A549 treated with GW870086 at 1 μM for 4 hours (cell line): ENCODE measurements around the gene CEP89. TPM values are rescaled to one million over a fixed set of nuclear protein-coding genes. Genes with fewer than 3 reads are reported as not detected.

ENCODE experiments used
- total RNA-seq: library from RNA; stranded (reverse); fragments of 200-300 nt; extraction: Qiagen RNA extraction; gene quantifications from 5 replicates; pipeline ENCODE4 v1.2.3, GENCODE V29; 2022; ENCODE audit warnings: low read depth

The CEP89 gene
- 38.5 to 46.9 TPM (median 45.1 TPM) in 5 replicates for total RNA-seq

DNA sequence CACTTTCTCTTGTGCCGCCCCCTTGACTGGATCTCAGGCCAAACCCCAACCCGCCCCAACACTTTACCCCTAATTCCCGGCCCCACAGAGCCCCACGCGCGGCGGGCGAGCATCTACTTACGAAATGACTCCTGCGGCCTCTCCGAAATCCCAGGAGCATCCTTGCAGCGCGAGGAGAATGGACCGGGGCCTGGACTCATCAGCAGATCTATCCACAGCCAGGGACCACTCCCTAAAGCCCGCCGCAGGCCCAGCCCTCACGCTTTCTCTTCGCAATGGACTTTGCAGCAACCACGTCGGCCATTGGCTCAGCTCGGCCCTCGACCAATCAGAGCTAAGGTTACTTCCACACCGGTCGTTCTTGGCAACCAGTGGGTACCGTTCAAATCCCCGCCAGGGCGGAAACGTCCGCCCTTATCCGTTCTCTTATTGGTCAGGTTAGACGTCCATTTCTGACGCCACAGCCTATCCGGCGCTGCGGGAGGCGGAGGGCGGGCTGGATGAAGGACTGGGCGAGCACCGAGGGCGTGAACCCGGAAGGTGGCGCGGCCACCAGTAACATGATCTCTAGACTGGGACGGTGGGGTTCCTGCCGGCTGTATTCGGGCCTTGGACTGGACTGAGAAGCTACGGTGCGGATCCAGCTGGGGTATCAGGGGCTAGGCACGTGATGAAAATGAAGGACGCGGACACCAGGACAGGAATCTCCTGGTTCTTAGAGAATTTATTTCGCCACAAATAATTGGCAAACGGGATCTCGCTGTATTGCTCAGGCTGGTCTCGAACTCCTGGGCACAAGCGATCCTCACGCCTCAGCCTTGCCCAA, at the start of gene CEP89, which contains the start of gene FAAP24:
CEP89 (minus strand) TSS at position 244 of the 826 bp plus-strand sequence; CDS start at position 160, 84 bp downstream.
FAAP24 (plus strand) TSS at position 528 of the 826 bp plus-strand sequence. CDS start 955 bp downstream, outside the sequence.

DNA sequence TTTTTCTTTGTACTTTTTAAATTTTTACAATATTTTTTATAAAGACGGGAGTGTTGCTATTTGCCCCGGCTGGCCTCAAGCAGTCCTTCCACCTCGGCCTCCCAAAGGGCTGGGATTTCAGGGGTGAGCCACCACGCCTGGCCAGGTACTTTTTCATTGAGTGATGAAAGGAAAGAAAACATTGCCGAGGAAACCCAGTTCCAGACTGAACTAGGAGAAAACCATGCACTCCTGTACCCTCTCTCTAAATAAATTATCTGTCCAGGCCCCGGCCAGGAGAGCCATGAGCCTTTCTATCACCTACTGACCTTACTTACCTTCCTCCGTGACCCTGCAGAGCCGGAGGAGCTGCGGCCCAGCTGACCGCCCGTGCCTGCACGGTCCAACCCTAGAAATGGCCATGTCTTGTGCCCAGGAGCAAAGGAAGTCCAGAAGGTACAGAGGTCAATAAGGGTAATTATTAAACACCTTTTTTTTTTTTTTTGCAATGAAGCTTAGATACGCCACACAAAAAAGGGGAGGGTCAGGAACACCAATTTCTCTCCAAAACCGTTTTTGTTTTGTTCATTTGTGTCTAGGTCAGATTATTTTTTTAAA, 102.3 kb downstream of the CEP89 start, which contains the start of gene SLC7A9:
SLC7A9 (minus strand) TSS at position 399 of the 597 bp plus-strand sequence. CDS start 1,233 bp downstream, outside the sequence.

Other genes starting within 250 kb of the CEP89 start
- 0.26 to 0.46 TPM (median 0.30 TPM) in 5 replicates for gene SLC7A9, start 102.2 kb downstream of the CEP89 start, total RNA-seq
- 13.3 to 17.6 TPM (median 16.2 TPM) in 5 replicates for gene FAAP24, start 284 bp upstream of the CEP89 start, total RNA-seq
- 54.0 to 65.7 TPM (median 63.7 TPM) in 5 replicates for gene RHPN2, start 92.9 kb upstream of the CEP89 start, total RNA-seq
- 12.3 to 15.5 TPM (median 14.9 TPM) in 5 replicates for gene GPATCH1, start 109.2 kb upstream of the CEP89 start, total RNA-seq
- not detected in 5 replicates for gene WDR88, start 160.2 kb upstream of the CEP89 start, total RNA-seq
- gene LRP3, start 222.4 kb upstream of the CEP89 start, total RNA-seq, result 35.0 to 57.4 TPM (median 49.2 TPM) in 5 replicates